ENCODE data around the gene USP51.
"Not testable (repeated sequence)": the region's sequence is repeated elsewhere in the genome, so short reads cannot be mapped to it uniquely, and the experiment has no call there.

USP51 gene

DNA sequence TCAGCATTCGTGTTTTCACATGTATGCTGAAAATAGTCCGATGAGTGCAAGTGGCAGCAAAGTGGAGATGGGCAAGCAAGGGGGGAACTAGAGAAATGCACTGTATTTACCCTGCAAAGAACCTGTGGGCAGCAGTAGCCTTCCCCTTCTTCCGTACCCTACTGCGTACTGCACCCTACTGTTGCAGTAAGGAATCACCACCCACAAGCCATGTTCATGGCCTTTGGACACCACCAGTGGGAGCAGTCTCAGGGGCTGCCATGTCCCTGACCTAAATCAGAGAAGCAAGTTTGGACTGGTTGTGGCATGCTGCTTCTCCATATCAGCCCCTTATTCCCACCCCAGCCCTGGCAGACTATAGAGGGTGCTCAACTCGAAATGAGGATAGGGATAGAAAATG, 25.6 kb downstream of the USP51 start:
- FAIRE-seq: not testable (repeated sequence)

DNA sequence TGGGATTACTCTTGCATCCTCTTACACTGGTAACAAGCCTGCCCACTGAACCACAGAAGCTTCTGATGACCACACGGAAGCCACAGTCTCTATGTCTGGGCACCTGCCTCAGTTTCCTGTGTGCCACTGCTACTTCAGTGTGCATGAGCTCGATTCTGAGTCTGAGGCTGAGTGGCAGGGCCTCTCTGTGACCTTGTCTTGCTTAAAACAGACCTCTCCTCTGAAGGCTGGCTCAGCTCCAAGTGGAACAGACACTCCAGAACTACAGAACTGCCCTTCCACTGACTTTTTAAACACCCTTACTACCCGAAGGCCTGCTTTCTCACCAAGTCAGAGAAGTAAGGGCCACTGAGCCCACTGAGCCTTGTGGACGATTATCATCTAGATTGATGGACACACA, 29.7 kb downstream of the USP51 start:
- FAIRE-seq: not testable (repeated sequence)

DNA sequence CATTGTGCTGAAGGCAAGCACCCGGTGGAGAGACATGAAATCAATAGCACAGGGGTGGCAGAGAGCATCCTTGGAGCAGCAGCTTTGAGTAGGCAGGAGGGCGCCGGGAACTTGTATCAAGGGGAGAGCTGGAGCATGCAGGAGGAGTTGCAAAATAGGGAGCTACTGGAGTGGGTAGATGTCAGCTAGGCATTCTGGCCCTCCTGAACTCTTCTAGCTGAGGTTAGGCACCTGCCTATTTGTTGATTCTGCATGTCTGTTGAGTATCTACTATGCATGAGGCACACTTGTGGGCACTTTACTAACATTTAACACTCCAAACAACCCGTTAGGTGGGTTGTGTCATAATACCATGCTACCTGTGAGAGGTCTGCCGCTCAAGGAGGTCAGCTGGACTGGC, 30.2 kb downstream of the USP51 start:
- not testable (repeated sequence) for FAIRE-seq

DNA sequence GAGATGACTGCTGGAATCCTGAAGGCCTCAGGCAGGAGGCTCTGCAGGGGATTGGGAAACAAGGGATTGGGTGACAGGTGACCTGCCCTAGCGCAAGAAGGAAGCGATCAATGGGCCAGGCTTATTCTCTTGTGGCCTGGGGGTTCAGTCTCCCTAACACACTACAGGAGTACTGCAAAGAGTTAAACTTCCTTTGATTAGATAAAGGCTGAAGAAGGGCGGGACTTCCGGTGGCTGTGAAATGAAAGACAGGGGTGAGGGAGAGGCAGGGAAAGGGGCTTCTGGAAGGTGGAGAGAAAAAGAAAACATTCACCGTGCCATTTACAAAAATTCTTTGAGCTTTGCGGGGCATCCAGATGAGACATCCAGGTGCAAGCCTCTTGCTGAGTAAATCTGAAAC, 33.9 kb downstream of the USP51 start:
- FAIRE-seq: not testable (repeated sequence)

DNA sequence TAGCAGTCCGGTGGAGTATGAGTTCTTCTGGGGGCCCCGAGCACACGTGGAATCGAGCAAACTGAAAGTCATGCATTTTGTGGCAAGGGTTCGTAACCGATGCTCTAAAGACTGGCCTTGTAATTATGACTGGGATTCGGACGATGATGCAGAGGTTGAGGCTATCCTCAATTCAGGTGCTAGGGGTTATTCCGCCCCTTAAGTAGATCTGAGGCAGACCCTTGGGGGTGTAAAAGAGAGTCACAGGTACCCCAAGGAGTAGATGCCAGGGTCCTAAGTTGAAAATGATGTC, 36.9 kb downstream of the USP51 start:
- FAIRE-seq: no peak

DNA sequence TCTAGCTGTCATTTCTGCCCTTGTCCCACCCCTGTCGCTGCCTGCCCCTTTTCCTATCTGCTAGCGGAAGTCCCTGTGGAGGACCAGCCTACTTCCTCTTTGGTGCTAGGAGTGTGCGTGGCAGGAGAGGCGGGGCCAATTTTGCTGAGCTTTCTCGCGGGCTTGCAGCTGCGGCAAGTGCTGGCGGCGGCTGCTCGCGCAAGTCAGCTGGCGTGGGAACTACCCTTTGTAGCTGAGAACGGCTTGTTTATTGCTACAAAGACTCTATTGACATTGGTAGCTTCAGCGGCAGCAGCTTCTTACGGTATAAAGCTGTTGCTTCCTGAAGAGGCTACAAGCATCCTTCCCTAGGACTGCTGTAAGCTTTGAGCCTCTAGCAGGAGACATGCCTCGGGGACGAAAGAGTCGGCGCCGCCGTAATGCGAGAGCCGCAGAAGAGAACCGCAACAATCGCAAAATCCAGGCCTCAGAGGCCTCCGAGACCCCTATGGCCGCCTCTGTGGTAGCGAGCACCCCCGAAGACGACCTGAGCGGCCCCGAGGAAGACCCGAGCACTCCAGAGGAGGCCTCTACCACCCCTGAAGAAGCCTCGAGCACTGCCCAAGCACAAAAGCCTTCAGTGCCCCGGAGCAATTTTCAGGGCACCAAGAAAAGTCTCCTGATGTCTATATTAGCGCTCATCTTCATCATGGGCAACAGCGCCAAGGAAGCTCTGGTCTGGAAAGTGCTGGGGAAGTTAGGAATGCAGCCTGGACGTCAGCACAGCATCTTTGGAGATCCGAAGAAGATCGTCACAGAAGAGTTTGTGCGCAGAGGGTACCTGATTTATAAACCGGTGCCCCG, 37.4 kb downstream of the USP51 start, which contains the start of gene MAGEH1:
Gene MAGEH1 (plus strand): TSS at position 138 of the 843 bp plus-strand sequence. CDS start 248 bp downstream, at position 386.
- no peak for FAIRE-seq

DNA sequence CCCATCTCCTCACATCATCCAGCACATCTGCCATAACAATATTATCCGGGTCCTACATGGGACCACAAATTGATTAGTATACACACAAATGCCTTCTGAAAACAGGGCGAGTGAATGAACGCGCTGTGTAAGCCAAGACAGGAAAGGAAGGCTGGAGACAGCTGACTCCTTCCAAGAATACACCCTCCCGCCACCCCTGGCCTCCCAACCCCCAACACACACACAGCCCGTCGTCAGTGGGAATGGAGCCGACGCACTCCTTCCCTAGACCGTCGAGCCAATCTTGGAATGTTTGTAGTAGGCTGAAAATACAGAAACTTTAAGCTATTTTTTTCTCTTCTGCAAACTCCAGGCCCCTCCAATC, 38.0 kb downstream of the USP51 start:
- FAIRE-seq: no peak

DNA sequence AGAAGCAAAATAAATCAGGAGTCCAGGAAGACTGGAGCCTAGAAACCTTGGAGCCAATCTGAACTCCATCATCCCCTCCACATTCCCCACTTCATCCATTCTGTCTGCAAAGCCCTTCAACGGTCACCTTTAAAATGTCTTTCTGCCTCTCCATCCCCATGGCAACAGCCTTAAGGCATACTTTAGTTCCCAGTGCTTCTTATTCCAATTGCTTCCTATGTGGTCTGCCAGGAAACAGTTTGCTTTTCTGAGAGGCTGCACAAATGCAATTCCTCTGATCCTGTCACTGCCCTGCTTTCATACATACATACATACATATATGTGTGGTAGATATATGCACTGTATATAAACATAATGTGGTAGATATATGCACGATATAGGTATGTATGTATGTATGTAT, 38.5 kb downstream of the USP51 start:
- no peak for FAIRE-seq

- no peak for FAIRE-seq
Measured at GRCh38 chrX:55450259-55450658, 39.4 kb downstream of the USP51 start.

GRCh38 chrX:55443468-55443867, 46.2 kb downstream of the USP51 start:
- not testable (repeated sequence) for FAIRE-seq

Measured in colon (tissue), 2 donors.